ENCODE data around the gene TWNK.

DNA sequence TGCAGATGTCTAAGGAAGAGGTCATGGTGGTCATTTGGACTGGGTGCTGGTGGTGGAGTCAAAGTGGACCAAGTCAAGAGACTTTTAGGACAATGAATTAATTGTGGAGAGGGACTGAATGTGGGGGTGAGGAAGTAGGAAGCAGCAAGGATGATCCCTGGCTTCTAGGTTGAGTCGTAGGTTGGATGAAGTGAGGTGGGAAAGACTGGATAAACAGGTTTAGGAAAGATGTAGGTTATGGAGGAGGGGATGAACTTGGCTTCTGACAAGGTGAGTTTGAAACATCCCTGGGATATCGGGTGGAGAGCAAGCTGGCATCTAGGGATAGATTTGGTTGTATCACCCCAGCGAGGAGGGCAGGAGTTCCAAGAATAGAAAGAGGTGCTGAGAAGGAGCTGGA lies 10.4 kb upstream of the TWNK start:
- TF ChIP-seq, protein P1, sequence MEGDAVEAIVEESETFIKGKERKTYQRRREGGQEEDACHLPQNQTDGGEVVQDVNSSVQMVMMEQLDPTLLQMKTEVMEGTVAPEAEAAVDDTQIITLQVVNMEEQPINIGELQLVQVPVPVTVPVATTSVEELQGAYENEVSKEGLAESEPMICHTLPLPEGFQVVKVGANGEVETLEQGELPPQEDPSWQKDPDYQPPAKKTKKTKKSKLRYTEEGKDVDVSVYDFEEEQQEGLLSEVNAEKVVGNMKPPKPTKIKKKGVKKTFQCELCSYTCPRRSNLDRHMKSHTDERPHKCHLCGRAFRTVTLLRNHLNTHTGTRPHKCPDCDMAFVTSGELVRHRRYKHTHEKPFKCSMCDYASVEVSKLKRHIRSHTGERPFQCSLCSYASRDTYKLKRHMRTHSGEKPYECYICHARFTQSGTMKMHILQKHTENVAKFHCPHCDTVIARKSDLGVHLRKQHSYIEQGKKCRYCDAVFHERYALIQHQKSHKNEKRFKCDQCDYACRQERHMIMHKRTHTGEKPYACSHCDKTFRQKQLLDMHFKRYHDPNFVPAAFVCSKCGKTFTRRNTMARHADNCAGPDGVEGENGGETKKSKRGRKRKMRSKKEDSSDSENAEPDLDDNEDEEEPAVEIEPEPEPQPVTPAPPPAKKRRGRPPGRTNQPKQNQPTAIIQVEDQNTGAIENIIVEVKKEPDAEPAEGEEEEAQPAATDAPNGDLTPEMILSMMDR (IDR thresholded peaks at IDR 0.05), result no peak
- no peak for TF ChIP-seq POLR2A (IDR thresholded peaks at IDR 0.05)
